ENCODE measurements around the gene TLCD1. TPM values are rescaled to one million over a fixed set of nuclear protein-coding genes. Genes with fewer than 3 reads are reported as not detected.

TLCD1 gene
- total and polyA plus RNA-seq, 5 donors: 1.5 to 3.8 (median 2.4) TPM

DNA sequence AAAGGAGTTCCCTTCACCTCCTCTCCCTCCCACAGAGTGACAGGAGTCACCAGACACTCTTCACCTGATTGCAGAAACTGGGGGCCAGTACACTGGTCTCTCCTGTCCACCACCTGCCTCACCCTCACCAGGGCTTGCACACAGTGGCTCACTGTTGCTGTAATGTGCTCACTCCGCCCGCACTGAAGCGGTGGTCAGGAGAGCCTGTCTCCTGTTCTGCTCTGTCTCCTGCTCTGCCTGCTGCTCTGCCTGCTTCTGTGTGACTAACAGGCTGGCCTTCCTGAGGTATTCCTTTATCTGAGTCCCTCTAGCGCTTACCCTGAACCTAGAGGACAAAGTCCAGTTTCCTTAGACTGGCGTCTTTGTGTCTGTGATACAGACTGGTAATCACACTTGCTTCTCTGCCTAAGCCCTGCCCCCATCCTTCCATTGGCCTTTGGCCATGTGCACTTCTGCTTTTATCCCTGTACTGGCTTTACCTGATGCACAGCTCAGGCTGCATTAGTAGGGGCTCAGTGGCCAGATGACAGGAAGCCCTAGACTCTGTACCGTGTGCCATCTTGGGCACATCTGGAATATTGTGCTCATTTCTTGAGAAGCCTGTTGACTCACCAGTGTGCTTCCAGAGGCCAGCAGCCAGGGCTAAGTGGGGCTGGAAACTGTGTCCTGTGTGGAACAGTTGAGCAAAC lies 27.6 kb downstream of the TLCD1 start:
- intact Hi-C loops (cut with DNase I): no loop called here
- H3K27me3 ChIP-seq (ENCODE audit: control insufficient read depth, insufficient read depth): no peaks in the 10 kb centered on the region
- ATAC-seq (no peak), DNase-seq (no peak)
- no peaks in the 10 kb centered on the region for H3K4me1 ChIP-seq (ENCODE audit: control insufficient read depth, insufficient read depth, low read length)
- WGBS: 91% methylated on average over 6 of the region's 6 CpGs
- no peak overlapping the region for H3K27ac ChIP-seq (ENCODE audit: low read length)
- no peak overlapping the region for H3K4me3 ChIP-seq (ENCODE audit: low read length)
- H3K9me3 ChIP-seq (ENCODE audit: control insufficient read depth, low read length): no peaks in the 10 kb centered on the region

DNA sequence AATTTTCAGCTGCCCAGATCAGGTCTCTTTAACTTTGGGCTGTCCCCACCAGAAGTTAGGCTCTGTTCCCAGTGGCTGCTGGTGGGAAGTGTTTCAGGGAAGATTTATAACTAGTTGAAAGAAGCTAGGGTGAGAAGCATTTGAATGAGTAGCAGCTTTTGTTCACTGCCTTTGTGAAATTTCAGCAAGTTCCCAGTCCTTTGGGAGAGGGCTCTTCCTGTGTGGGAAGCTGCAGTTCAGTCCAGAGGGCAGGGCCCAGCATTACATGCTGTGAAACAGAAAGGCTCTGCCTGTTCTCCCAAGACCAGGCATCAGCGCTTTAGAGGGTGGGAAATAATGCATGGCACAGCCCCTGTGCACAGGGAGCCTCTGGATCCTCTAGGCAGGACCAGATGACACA lies 32.2 kb downstream of the TLCD1 start:
- ATAC-seq: no peak
- no peaks in the 10 kb centered on the region for H3K4me1 ChIP-seq (ENCODE audit: control insufficient read depth, insufficient read depth, low read length)
- intact Hi-C loops (cut with DNase I): no loop called here
- H3K27ac ChIP-seq (ENCODE audit: low read length): no peak overlapping the region
- H3K27me3 ChIP-seq (ENCODE audit: control insufficient read depth, insufficient read depth): no peaks in the 10 kb centered on the region
- WGBS: 97% methylated on average over 1 of the region's 1 CpG
- no peak overlapping the region for H3K4me3 ChIP-seq (ENCODE audit: low read length)
- no peaks in the 10 kb centered on the region for H3K9me3 ChIP-seq (ENCODE audit: control insufficient read depth, low read length)
- DNase-seq: no peak

DNA sequence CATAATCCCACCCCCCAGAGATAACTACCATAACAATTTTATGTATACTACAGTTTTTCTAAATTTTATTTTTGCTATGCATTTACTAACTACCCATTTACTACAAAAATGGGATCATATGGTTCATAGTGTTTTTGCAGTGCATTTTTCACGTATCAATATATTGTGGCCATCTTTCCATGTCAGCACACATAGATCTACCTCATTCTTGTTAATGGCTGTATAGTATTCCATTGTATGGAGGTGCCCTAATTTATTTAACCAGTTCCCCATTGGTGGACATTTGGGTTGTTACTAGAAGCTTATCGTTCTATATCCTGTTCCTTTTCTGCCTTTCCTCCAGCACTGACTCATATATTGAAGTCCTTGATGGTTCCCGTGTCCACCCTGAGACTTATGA lies 37.0 kb downstream of the TLCD1 start:
- H3K27ac ChIP-seq (ENCODE audit: low read length): no peak overlapping the region
- 96% methylated on average over 3 of the region's 3 CpGs for WGBS
- H3K9me3 ChIP-seq (ENCODE audit: control insufficient read depth, low read length): no peaks in the 10 kb centered on the region
- intact Hi-C loops (cut with DNase I): no loop called here
- DNase-seq (no peak), ATAC-seq (no peak)
- no peak overlapping the region for H3K4me3 ChIP-seq (ENCODE audit: low read length)
- no peaks in the 10 kb centered on the region for H3K27me3 ChIP-seq (ENCODE audit: control insufficient read depth, insufficient read depth)
- no peaks in the 10 kb centered on the region for H3K4me1 ChIP-seq (ENCODE audit: control insufficient read depth, insufficient read depth, low read length)

DNA sequence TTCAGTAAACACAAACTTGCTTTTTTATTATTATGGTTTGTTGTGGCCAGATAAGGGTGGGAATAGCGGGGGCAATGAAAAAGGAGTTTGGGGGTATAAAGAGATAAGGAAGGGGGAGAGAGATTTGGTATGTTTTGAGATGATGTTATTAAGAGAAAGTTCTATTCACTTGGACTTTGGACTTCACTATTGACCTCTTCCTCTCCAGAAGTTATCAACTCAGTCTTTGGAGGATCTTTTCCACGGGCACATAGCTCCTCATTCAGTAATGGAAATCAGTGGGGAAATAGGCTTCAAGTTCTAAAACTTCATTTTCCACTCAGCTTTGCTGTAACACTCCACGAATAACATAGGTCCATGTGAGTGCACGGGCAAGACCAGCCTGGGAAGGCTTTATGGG lies 37.6 kb downstream of the TLCD1 start:
- 93% methylated on average over 4 of the region's 4 CpGs for WGBS
- no peak overlapping the region for H3K27ac ChIP-seq (ENCODE audit: low read length)
- no peaks in the 10 kb centered on the region for H3K27me3 ChIP-seq (ENCODE audit: control insufficient read depth, insufficient read depth)
- H3K9me3 ChIP-seq (ENCODE audit: control insufficient read depth, low read length): no peaks in the 10 kb centered on the region
- H3K4me3 ChIP-seq (ENCODE audit: low read length): no peak overlapping the region
- DNase-seq (no peak), ATAC-seq (no peak)
- H3K4me1 ChIP-seq (ENCODE audit: control insufficient read depth, insufficient read depth, low read length): no peaks in the 10 kb centered on the region
- intact Hi-C loops (cut with DNase I): no loop called here

DNA sequence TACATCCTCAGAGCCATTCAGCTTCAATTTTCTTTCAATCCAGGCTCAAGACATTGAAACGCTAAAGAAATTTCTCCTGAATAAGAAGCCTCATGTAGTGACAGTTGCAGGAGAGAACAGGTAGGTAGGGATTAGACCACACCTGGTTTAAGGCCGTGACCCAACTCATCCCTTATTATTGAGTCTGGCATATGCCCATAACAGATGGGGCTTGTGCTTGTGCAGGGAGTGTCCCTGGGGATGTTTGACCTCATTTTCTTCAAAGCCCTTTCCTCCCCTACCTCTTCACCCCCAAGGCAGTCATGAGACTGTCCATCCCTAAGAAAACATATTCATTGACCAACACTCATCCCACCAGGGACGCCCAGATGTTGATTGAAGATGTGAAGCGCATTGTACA lies 39.7 kb downstream of the TLCD1 start:
- Histone ChIP-seq H3K4me3 (ENCODE audit: low read length) (no peak overlapping the region), H3K27ac (ENCODE audit: low read length) (no peak overlapping the region), H3K4me1 (ENCODE audit: control insufficient read depth, insufficient read depth, low read length) (no peaks in the 10 kb centered on the region), H3K9me3 (ENCODE audit: control insufficient read depth, low read length) (no peaks in the 10 kb centered on the region), H3K27me3 (ENCODE audit: control insufficient read depth, insufficient read depth) (no peaks in the 10 kb centered on the region)
- ATAC-seq (no peak), DNase-seq (no peak)
- intact Hi-C loops (cut with DNase I): no loop called here
- WGBS: 86% methylated on average over 4 of the region's 4 CpGs

DNA sequence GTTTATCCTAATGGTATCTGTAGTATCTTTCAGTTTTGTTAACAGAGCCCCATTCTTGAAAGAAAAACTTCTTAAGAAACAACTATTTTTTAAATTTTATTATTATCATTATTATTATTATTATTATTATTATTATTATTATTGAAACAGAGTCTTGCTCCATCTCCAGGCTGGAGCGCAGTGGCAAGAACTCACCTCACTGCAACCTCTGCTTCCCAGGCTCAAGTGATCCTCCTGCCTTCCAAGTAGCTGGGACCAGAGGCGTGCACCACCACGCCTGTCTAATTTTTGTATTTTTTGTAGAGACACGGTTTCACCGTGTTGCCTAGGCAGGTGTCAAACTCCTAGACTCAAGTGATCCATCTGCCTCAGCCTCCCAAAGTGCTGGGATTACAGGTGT lies 40.7 kb downstream of the TLCD1 start:
- Histone ChIP-seq H3K9me3 (ENCODE audit: control insufficient read depth, low read length) (no peaks in the 10 kb centered on the region), H3K4me3 (ENCODE audit: low read length) (no peak overlapping the region), H3K4me1 (ENCODE audit: control insufficient read depth, insufficient read depth, low read length) (no peaks in the 10 kb centered on the region), H3K27ac (ENCODE audit: low read length) (no peak overlapping the region), H3K27me3 (ENCODE audit: control insufficient read depth, insufficient read depth) (no peaks in the 10 kb centered on the region)
- DNase-seq: no peak
- 89% methylated on average over 5 of the region's 5 CpGs for WGBS
- intact Hi-C loops (cut with DNase I): no loop called here
- ATAC-seq: no peak

DNA sequence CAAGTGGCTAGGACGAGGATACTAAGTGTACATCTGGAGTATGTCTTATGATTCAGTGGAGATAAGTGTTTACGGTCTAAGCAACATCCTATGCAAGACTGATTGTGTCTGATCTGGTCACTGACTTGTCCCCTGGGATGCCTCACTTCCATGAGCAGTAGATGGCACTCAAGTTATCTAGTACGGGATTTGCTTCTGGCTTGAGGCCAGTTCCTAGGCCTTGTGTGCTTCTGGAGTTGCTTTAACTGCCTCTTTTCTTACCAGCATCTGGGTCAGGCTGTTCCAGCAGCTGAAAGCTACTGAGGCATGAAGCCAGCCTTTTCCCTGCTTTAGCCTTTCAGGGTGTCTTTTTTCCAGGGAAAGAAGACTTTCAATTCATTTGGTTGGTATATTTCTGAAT lies 41.1 kb downstream of the TLCD1 start:
- intact Hi-C loops (cut with DNase I): no loop called here
- no peak overlapping the region for H3K4me3 ChIP-seq (ENCODE audit: low read length)
- DNase-seq: peak in 1 of 3 donors; percentile 65
- ATAC-seq: peak; percentile 44 to 54
- H3K27ac ChIP-seq (ENCODE audit: low read length): no peak overlapping the region
- H3K9me3 ChIP-seq (ENCODE audit: control insufficient read depth, low read length): no peaks in the 10 kb centered on the region
- no peaks in the 10 kb centered on the region for H3K4me1 ChIP-seq (ENCODE audit: control insufficient read depth, insufficient read depth, low read length)
- no peaks in the 10 kb centered on the region for H3K27me3 ChIP-seq (ENCODE audit: control insufficient read depth, insufficient read depth)
- WGBS: 22% methylated on average over 3 of the region's 3 CpGs

DNA sequence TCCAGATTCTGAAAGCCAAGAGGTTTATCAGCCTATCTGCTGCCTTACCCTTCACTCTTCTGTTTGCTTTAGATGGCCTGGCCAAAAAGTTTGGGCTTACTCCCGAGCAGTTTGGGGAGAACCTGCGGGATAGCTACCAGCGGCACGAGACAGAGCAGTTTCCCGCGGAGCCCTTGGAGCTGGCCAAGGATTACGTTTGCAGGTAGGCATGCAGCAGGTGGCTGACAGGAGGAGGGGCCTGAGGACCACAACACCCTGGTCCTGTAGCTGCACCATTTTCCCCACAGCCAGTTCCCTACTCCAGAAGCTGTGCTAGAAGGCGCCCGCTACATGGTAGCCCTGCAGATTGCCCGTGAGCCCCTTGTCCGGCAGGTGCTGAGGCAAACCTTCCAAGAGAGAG lies 43.4 kb downstream of the TLCD1 start:
- no peak for ATAC-seq
- DNase-seq: peak in 1 of 3 donors; percentile 38
- no peak overlapping the region for H3K27ac ChIP-seq (ENCODE audit: low read length)
- no peak overlapping the region for H3K4me3 ChIP-seq (ENCODE audit: low read length)
- no peaks in the 10 kb centered on the region for H3K4me1 ChIP-seq (ENCODE audit: control insufficient read depth, insufficient read depth, low read length)
- intact Hi-C loops (cut with DNase I): no loop called here
- no peaks in the 10 kb centered on the region for H3K27me3 ChIP-seq (ENCODE audit: control insufficient read depth, insufficient read depth)
- WGBS: 95% methylated on average over 11 of the region's 11 CpGs
- no peaks in the 10 kb centered on the region for H3K9me3 ChIP-seq (ENCODE audit: control insufficient read depth, low read length)

DNA sequence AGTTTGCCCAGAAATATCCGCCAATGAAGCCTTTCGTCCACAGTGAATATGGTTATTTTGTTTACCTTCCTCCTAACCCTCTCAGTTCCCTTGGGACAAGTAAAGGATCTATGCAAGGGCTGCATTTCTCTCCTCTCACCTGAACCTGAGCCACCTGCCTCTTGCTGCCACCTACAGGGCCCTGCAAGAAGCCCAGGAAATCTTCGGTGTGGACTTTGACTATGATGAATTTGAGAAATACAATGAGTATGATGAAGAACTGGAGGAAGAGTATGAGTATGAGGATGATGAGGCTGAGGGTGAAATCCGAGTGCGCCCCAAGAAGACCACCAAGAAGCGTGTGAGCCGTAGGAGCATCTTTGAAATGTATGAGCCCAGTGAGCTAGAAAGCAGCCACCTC lies 50.1 kb downstream of the TLCD1 start:
- DNase-seq (no peak), ATAC-seq (no peak)
- no peaks in the 10 kb centered on the region for H3K27me3 ChIP-seq (ENCODE audit: control insufficient read depth, insufficient read depth)
- no peak overlapping the region for H3K27ac ChIP-seq (ENCODE audit: low read length)
- H3K9me3 ChIP-seq (ENCODE audit: control insufficient read depth, low read length): no peaks in the 10 kb centered on the region
- intact Hi-C loops (cut with DNase I): no loop called here
- no peak overlapping the region for H3K4me3 ChIP-seq (ENCODE audit: low read length)
- WGBS: 86% methylated on average over 7 of the region's 7 CpGs
- H3K4me1 ChIP-seq (ENCODE audit: control insufficient read depth, insufficient read depth, low read length): no peaks in the 10 kb centered on the region

DNA sequence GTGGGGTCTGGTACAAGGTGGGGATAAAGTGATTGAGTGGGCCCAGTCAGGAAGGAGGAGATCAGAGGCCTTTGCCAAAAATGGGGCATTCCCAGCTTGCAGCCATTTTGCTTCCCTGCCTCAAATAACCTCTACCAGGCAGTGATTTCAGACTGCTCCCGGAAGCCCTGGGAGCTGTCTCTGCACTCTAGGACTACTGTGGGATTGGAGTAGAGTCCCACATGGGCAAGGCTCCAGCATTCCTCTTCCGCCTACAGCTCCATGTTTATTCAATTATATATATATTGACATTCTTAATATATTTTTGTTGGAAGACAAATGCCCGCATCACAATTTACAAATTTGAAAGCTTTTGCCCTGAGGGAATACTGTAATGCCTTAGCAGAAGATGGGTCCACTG lies 50.5 kb downstream of the TLCD1 start:
- Histone ChIP-seq H3K27ac (ENCODE audit: low read length) (no peak overlapping the region), H3K4me1 (ENCODE audit: control insufficient read depth, insufficient read depth, low read length) (no peaks in the 10 kb centered on the region), H3K9me3 (ENCODE audit: control insufficient read depth, low read length) (no peaks in the 10 kb centered on the region), H3K27me3 (ENCODE audit: control insufficient read depth, insufficient read depth) (no peaks in the 10 kb centered on the region), H3K4me3 (ENCODE audit: low read length) (no peak overlapping the region)
- ATAC-seq (no peak), DNase-seq (no peak)
- intact Hi-C loops (cut with DNase I): no loop called here
- WGBS: 82% methylated on average over 3 of the region's 3 CpGs
